HG03460 (cell line): ENCODE data around the gene ATAD5.
"Not testable (repeated sequence)": the region's sequence is repeated elsewhere in the genome, so short reads cannot be mapped to it uniquely, and the experiment has no call there.

Source experiments
- ATAC-seq: cut with Tn5 transposase; IDR thresholded peaks from one replicate; pipeline ENCODE4 v1.9.1; 2021; ENCODE audit not compliant: unreplicated experiment

ATAD5 gene, protein sequence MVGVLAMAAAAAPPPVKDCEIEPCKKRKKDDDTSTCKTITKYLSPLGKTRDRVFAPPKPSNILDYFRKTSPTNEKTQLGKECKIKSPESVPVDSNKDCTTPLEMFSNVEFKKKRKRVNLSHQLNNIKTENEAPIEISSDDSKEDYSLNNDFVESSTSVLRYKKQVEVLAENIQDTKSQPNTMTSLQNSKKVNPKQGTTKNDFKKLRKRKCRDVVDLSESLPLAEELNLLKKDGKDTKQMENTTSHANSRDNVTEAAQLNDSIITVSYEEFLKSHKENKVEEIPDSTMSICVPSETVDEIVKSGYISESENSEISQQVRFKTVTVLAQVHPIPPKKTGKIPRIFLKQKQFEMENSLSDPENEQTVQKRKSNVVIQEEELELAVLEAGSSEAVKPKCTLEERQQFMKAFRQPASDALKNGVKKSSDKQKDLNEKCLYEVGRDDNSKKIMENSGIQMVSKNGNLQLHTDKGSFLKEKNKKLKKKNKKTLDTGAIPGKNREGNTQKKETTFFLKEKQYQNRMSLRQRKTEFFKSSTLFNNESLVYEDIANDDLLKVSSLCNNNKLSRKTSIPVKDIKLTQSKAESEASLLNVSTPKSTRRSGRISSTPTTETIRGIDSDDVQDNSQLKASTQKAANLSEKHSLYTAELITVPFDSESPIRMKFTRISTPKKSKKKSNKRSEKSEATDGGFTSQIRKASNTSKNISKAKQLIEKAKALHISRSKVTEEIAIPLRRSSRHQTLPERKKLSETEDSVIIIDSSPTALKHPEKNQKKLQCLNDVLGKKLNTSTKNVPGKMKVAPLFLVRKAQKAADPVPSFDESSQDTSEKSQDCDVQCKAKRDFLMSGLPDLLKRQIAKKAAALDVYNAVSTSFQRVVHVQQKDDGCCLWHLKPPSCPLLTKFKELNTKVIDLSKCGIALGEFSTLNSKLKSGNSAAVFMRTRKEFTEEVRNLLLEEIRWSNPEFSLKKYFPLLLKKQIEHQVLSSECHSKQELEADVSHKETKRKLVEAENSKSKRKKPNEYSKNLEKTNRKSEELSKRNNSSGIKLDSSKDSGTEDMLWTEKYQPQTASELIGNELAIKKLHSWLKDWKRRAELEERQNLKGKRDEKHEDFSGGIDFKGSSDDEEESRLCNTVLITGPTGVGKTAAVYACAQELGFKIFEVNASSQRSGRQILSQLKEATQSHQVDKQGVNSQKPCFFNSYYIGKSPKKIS (N-terminal part only)

DNA sequence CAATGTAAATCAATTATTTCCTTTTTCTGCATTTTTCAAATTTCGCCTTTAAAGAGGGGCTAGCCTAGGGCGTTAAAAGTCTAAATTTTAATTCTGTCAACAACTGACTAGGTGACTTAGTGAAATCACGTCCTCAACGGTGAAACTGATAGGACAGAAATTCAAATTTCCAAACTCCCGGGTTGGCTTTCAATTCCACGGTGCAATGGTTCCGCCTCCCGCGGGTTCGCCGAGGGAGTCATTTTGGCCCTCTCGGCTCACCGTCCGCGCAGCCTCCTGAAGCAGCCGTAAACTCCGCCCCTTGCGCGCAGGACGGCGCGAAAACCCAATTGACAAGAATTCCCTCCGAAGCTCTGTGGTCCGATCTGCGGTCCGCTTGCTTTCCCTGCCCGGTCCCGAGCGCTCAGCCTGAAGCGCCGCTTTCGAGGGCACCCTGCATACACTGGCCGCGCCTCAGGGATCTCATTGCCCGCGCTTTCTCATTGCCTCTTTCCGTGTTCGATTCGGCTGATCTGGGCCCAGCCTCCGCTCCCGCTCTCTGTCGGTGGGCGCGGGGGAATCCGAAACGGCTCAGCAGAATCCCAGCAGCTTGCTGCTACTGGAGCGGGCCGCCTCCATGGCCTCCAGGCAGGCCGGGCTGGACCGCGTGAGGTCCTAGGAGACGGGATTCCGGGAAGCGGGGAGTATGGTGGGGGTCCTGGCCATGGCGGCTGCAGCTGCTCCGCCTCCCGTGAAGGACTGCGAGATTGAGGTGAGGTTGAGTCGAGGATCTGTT lies at the start of gene ATAD5:
Gene ATAD5 (plus strand): TSS at position 304 of the 775 bp plus-strand sequence. CDS start 382 bp downstream, at position 686.
- ATAC-seq = peak; percentile 77

DNA sequence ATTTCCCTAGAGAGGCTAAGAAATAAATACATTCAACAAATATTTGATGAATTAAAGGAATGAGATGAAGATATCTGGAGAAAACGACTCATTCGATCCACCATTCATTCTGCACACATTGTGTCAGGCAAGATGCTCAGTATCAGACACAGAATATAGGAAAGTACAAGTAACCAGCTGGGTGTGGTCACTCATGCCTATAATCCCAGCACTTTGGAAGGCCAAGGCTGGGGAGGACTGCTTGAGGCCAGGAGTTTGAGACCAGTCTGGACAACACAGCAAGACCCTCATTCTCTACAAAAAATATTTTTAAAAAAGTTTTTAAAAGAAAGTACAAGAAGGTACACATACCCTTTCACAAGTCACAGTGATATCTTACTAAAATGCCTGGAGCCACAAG lies 49.6 kb upstream of the ATAD5 start:
- ATAC-seq = no peak

DNA sequence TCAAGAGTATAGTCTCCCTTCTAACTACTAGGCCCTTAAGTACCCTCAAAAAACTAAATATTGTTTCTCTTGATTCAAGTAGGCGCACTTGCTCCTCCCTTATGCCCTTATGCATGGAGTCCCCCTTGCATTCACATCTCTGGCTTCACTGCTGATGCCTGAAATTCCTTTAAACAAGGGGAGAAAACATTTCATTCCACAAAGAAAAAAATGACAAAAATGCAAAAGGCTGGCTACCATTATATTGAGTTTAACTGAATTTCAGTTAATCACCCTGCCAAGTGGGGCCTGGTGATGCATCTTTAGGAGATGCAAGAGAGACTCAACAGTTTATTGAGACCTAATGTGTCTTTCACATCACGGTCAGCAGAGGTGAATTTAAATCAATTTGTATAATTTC lies 42.8 kb upstream of the ATAD5 start:
- ATAC-seq = no peak

DNA sequence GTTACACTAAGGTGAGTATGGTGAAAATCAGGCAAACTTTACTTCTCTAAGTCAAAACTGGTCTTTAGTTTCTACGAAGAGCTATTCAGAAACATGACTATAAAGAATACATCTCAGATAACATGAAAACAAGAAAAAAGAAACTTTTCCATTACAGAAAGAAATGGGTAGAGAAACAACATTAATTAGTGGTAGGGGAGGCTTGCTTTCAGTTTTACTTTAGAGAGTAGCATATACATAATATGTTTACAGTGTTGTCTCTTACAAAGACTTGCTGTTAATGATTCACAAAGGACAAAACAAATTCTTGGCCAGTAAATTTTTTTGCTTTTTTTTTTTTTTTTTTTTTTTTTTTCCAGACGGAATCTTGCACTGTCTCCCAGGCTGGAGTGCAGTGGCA lies 41.5 kb upstream of the ATAD5 start:
- no peak for ATAC-seq

DNA sequence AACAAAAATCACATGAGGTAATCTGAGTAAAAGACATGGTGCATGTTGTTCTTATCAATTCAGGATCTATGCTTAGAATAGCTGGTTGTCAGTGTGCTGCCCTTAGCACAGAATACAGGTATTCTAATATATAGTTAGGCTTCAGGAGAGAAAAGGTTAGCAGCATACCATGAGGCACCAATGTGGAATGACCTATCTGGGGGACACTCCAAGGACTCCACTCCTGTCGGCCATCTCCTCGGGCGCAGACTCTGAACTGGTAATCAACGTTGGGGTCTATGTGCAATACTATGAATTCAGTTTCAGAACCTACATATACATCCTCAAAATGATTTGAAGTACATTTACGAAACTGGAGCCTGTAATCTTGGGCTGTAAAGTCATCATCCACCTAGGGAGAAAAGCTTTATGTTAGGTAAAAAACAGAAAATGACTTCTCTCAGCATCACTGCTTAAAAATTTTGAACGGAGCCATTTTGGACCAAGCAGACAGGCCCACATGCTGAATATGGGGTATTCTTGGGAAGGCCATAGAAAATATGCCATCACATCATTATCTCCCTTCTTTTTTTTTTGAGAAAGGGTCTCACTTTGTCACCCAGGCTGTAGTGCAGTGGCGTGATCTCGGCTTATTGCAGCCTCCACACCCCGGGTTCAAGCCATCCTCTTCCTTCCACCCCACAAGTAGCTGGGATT lies 38.3 kb upstream of the ATAD5 start:
- ATAC-seq = no peak

DNA sequence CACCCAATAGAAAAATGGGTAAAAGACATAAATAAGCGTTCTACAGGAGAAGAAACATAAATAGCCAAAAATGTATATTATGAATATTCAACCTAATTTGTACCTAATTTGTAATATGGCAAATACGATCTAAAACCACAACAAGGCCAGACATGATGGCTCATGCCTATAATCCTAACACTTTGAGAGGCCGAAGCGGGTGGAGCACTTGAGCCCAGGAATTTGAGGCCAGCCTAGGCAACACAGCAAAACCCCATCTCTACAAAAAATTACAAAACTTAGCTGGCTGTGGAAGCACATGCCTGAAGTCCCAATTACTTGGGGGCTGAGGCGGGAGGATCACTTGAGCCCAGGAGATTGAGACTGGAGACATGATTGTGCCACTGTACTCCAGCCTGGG lies 37.4 kb upstream of the ATAD5 start:
- ATAC-seq = no peak

DNA sequence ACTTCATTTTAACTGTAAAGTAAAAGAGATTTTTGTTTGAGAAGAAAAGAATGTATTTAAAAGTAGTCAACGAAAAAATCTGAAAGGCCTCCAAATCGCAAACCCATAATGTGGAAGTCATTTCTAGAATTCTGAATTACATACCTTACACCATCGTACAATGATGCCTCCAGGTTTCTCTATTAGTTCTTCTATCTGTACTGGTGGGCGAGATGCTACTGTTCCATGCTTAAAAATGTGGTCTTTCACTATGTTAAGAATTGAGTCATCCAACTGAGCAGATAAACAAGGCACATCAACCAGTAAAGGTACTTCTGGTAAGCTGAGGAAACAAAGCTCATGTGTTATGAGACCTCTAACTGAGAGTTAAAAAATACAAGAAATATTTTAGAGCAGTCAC lies 35.8 kb upstream of the ATAD5 start:
- no peak for ATAC-seq

DNA sequence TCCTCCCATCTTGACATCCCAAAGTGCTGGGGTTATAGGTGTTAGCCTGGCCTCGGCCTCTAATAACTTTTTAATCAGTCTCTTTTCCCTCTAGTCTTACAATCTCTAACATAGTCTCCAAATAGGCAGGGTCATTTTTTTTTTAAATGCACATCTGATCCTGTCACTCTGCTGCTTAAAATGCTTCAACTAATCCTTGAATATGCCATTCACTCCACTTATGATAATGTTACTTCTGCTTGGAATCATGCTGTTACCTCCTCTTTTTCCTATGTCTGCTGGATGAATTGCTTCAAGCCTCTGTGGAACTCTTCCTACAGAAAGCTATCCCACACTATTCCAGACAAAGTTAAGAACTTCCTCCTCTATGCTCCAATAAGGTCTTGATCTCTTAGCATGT lies 30.1 kb upstream of the ATAD5 start:
- ATAC-seq = no peak

DNA sequence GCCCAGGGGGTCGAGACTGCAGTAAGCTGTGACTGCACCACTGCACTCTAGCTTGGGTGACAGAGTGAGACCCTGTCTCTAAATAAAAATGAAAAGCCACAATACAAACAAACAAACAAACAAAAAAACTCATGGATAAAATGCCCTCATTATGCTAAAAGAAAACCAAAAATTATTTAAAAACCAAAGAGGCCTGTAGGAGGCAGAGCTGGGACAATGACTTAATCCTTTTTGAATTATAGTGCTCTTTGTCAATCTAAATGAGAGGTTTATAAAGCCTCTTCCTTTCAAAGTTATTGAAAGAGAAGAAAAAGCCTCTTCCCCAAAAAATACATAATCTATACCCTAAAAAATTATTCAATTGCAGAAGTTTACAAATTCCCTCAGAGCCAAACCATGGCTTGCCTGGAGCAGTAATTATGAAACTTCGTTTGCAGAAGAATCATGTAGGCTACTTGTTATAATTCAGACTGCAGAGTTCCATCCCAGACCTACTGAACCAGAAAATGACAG lies 25.8 kb upstream of the ATAD5 start:
- ATAC-seq = no peak

DNA sequence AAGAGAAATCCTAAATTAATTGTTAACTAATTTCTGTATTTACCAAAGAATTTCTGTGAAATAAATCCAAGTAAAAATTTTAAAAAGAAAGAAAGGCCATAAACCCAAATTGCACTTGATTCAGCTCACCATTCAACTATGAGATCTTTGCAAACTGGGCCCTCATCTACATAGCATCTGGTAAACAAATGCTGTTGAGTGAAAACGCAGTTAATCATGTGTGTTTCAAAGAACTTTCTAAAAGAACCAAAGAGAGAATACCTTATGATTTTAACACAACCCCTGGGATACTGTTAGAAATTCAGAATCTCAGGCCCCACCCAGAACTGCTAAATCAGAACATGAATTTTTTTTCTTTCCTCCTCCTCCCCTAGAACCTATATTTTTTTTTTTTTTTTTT lies 23.9 kb upstream of the ATAD5 start:
- no peak for ATAC-seq

DNA sequence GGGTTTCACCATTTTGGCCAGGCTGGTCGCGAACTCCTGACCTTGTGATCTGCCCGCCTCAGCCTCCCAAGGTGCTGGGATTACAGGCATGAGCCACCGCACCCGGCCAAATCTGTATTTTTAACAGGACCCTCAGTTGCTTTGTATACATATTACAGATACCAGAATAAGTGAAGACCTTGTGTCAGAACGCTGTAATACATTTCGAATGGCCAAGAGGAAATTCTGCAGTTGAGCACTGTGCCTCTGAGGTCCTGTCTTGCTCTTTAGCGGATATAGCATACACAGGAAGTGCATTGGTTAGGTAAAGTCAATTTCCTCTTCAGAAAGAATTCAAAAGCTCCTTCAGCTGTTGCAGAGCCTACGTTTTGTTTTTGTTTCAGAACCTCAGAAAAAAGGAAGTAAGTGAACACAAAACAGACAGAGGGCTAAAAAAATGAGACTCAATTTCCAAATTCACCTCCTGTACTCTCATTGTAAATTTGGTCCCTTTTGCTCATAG lies 22.9 kb upstream of the ATAD5 start:
- peak; percentile 85 for ATAC-seq

DNA sequence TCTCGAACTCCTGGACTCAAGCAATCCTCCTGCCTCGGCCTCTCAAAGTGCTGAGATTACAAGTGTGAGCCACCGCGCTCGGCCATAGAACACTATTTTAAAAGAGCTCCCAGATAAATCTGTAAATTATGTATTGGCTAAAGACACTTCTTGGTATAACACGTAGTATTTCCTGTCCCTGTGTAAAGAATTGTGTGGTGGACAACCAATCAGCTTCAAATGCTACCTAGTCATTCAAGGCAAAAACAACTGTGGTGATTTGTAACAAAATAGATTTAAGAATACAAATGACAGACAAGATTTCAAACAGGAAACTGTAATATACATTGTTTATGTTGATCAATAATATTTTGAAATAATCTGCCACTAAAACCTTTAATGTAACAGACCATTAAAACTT lies 21.9 kb upstream of the ATAD5 start:
- ATAC-seq = no peak

DNA sequence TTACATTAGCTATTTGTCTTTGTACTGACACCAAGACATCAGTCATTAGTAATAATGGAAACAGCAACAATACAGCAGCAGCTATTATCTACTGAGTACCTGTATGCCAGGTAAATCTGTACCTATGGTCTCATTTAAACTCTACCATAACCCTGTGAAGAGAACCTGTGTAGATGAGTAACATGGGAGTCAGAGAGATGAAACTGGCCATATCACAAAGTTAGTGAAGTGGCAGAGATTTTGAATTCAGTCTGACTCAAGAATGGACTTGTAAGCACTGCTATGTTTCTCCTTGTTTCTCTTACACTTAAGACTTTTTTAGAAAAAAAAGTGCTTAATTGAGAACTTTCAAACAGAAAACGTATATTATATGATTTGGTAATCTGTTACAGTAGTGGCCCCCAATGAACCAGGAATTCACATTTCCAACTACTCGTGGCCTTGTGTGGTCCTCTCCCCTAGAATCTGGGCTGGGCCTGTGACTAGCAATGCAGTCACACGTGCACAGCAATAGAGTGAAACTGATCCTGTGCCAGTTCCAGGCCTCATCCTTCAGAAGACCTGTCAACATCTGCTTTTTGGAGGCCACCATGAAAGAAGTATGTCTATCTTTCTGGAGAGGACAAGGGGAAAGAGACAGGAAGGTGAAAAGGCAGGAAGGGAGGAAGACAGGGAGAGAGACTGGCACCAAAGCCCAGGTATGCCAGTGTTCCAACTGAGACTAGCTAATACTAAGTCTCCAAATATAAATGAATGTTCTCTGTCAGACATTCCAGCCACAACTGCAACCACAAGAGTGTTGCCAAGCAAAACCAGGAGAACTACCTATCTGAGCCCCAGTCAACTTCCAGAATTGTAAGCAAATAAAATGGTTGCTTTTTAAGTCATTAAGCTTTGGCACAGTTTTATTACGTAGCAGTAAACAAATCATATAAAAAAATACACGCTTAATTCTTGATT lies 19.3 kb upstream of the ATAD5 start:
- ATAC-seq = no peak

DNA sequence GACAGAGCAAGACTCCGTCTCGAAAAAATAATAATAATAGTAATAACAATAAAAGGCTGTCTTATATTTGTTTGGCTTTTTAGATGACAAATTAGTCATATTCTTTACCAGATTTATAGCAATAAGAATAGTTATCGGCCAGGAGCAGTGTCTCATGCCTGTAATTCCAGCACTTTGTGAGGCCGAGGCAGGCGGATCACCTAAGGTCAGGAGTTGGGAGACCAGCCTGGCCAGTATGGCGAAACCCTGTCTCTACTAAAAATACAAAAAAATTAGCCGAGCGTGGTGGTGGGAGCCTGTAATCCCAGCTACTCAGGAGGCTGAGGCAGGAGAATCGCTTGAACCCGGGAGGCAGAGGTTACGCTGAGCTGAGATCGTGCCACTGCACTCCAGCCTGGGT lies 17.5 kb upstream of the ATAD5 start:
- ATAC-seq = not testable (repeated sequence)

DNA sequence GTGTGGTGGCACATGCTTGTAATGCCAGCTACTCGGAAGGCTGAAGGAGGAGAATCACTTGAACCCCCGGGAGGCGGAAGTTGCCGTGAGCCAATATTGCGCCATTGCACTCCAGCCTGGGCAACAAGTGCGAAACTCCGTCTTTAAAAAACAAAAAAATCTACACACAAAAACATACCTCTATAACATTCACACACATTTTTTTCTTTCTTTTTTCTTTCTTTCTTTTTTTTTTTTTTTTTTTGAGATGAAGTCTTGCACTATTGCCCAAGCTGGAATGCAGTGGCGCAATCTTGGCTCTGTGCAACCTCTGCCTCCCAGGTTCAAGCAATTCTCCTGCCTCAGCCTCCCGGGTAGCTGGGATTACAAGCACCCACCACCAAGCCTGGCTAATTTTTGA lies 16.9 kb upstream of the ATAD5 start:
- not testable (repeated sequence) for ATAC-seq

DNA sequence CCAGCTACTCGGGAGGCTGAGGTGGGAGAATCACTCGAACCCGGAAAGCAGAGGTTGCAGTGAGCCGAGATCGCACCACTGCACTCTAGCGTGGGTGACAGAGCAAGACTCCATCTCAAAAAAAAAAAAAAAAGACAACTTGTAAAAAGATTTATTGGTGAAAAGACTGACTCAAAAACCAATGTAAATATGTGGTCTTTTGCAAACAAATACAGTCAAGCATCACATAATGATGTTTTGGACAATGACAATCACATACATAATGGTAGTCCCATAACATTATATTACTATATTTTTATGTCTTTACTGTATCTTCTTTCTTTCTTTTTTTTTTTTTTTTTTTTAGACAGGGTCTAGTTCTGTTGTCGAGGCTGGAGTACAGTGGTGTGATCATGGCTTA lies 15.6 kb upstream of the ATAD5 start:
- ATAC-seq = no peak

DNA sequence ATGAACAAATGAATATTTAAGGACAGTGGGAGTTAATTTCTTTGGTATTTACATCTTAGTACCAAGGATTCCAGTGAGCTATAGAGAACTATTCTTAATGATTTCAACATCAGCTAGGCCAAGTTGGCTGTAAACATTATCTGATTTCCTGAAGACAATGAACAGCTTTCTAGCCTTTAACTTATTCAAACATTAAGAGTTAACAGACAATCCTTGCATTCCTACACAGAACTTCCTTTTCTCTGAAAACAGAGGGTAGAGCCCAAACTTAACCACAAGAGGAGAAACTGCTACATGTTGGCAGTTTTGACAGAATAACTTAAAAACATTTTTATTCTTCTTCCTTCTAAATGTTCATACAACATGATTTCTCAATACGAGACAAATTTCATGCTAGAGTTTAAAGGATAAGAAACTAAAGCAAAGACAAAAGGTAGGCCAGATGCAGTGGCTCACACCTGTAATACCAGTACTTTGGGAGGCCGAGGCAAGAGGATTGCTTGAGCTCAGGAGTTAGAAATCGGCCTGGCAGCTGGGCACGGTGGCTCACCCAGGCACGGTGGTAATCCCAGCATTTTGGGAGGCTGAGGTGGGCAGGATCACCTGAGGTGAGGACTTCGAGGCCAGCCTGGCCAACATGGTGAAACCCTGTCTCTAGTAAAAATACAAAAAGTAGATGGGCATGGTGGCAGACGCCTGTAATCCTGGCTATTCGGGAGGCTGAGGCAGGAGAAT lies 11.6 kb upstream of the ATAD5 start:
- ATAC-seq = no peak
